SH-SY5Y (cell line): ENCODE data around the gene SAP30L.

Source experiments
- GATA2 ChIP-seq: IDR thresholded peaks from 2 replicates; pipeline ENCODE4 v1.6.1; 2011; ENCODE audit warnings: mild to moderate bottlenecking, low read depth, low read length
- GATA3 ChIP-seq: IDR thresholded peaks from 2 replicates; pipeline ENCODE4 v1.6.1; 2011; ENCODE audit warnings: low read depth, mild to moderate bottlenecking, low read length, moderate library complexity

SAP30L gene

GRCh38 chr5:154445422-154446194 lies at the start of gene SAP30L:
TSS of gene SAP30L (plus strand) at chr5:154445997. CDS start at chr5:154446605, 608 bp downstream.
- no peak for TF ChIP-seq GATA2
- no peak for TF ChIP-seq GATA3

- TF ChIP-seq GATA2 (no peak), GATA3 (no peak)
Observed at GRCh38 chr5:154396128-154396527, 49.7 kb upstream of the SAP30L start.

GRCh38 chr5:154397652-154398406 lies 48.0 kb upstream of the SAP30L start:
- peak; percentile 64 for TF ChIP-seq GATA3
- TF ChIP-seq GATA2: peak; percentile 95

- TF ChIP-seq GATA2 (no peak), GATA3 (no peak)
Observed at GRCh38 chr5:154400678-154401077, 45.1 kb upstream of the SAP30L start.

GRCh38 chr5:154401355-154401754 lies 44.4 kb upstream of the SAP30L start:
- TF ChIP-seq GATA2 (peak; percentile 65; the same call in 1 of the 2 replicates), GATA3 (no peak)

- TF ChIP-seq GATA2 (no peak), GATA3 (no peak)
Observed at GRCh38 chr5:154401931-154402330, 43.9 kb upstream of the SAP30L start.

GRCh38 chr5:154402611-154403010 lies 43.2 kb upstream of the SAP30L start:
- no peak for TF ChIP-seq GATA3
- no peak for TF ChIP-seq GATA2

GRCh38 chr5:154403234-154403633 lies 42.6 kb upstream of the SAP30L start:
- TF ChIP-seq GATA2 (no peak), GATA3 (no peak)

GRCh38 chr5:154403776-154404387 lies 41.9 kb upstream of the SAP30L start:
- TF ChIP-seq GATA2 (no peak), GATA3 (no peak)

GRCh38 chr5:154405078-154405792 lies 40.6 kb upstream of the SAP30L start:
- TF ChIP-seq GATA3 (no peak), GATA2 (no peak)

- TF ChIP-seq GATA3 (no peak), GATA2 (no peak)
Observed at GRCh38 chr5:154406231-154406630, 39.6 kb upstream of the SAP30L start.

- TF ChIP-seq GATA3: no peak
- no peak for TF ChIP-seq GATA2
Observed at GRCh38 chr5:154406826-154407225, 39.0 kb upstream of the SAP30L start.

GRCh38 chr5:154408811-154409210 lies 37.0 kb upstream of the SAP30L start:
- TF ChIP-seq GATA3 (no peak), GATA2 (no peak)

- TF ChIP-seq GATA3 (no peak), GATA2 (no peak)
Observed at GRCh38 chr5:154409230-154409840, 36.5 kb upstream of the SAP30L start.

GRCh38 chr5:154410008-154410407 lies 35.8 kb upstream of the SAP30L start:
- no peak for TF ChIP-seq GATA3
- TF ChIP-seq GATA2: no peak

- TF ChIP-seq GATA2: no peak
- TF ChIP-seq GATA3: no peak
Observed at GRCh38 chr5:154410786-154411185, 35.0 kb upstream of the SAP30L start.
